Endothelial cell of umbilical vein (primary cell): ENCODE data around the gene MAX. TPM values are rescaled to one million over a fixed set of nuclear protein-coding genes. Genes with fewer than 3 reads are reported as not detected.

Experiments used
- BruUV-seq: library from RNA; stranded (reverse); fragments of 400-500 nt; replicated peaks from 2 replicates; lab custom pipeline; 2021; lab: Mats Ljungman, UMichigan
- CTCF ChIA-PET: fragments of 300-600, 350-600 bp; sonication (Branson Sonifier 250); formaldehyde crosslinking; loops from one replicate; lab custom pipeline; 2021; ENCODE audit warnings: antibody characterized with exemption, inconsistent platforms; lab: Charles Lee
- POLR2A ChIA-PET: fragments of 300-600, 350-600 bp; sonication (Branson Sonifier 250); formaldehyde crosslinking; loops from one replicate; lab custom pipeline; 2021; ENCODE audit warnings: antibody characterized with exemption, inconsistent platforms; lab: Charles Lee
- DNase-seq: peaks from one replicate; pipeline ENCODE4 v3.0.0-alpha.2; 2011; ENCODE audit warnings: low read depth, low spot score
- FAIRE-seq: peaks from 2 replicates; lab custom pipeline; 2011; peaks lifted over from hg19 to GRCh38; lab: Jason Lieb, UNC
- H2AFZ ChIP-seq: 2 replicates; pipeline ENCODE4 v1.6.0; 2012; ENCODE audit warnings: low read depth, low read length, control low read depth, inconsistent platforms
- H3K27ac ChIP-seq: 2 replicates; pipeline ENCODE4 v1.5.1; 2011; ENCODE audit warnings: low read depth, mild to moderate bottlenecking, control low read depth, low read length, moderate library complexity; ENCODE audit not compliant: insufficient read depth
- H3K27me3 ChIP-seq, 2 experiments: 2 replicates each; pipeline versions ENCODE4 v1.6.0 to v1.6.1; 2011; ENCODE audit warnings: low read length in 2 of 2, mixed read lengths in 1 of 2; ENCODE audit not compliant: control insufficient read depth in 2 of 2, insufficient read depth in 2 of 2
- H3K36me3 ChIP-seq, 2 experiments: 2 replicates in 1 of 2; 3 replicates in 1 of 2; pipeline ENCODE4 v1.5.1; 2011; ENCODE audit warnings: low read length in 2 of 2, mild to moderate bottlenecking in 1 of 2, moderate library complexity in 1 of 2; ENCODE audit not compliant: control insufficient read depth in 2 of 2, insufficient read depth in 2 of 2; ENCODE audit errors: extremely low read depth in 1 of 2
- H3K4me1 ChIP-seq: 3 replicates; pipeline ENCODE4 v1.5.1; 2011; ENCODE audit warnings: mild to moderate bottlenecking, low read length; ENCODE audit not compliant: control insufficient read depth, insufficient read depth; ENCODE audit errors: extremely low read depth
- H3K4me2 ChIP-seq: 2 replicates; pipeline ENCODE4 v1.6.1; 2011; ENCODE audit warnings: low read length, control low read depth, mixed read lengths; ENCODE audit not compliant: insufficient read depth
- H3K4me3 ChIP-seq, 3 experiments: fragments of 200-600 bp in 1 of 3; sonication (generic), shearing (Covaris generic) in 1 of 3; replicated peaks in 1 of 3; 2 replicates each; pipeline ENCODE4 v1.5.1; 2011 to 2016; ENCODE audit warnings: control low read depth in 3 of 3, low read length in 3 of 3, mild to moderate bottlenecking in 2 of 3, inconsistent platforms in 1 of 3, low read depth in 1 of 3, moderate library complexity in 1 of 3; ENCODE audit not compliant: insufficient read depth in 1 of 3
- H3K79me2 ChIP-seq: 2 replicates; pipeline ENCODE4 v1.6.0; 2012; ENCODE audit warnings: low read length, inconsistent platforms; ENCODE audit not compliant: control insufficient read depth, insufficient read depth
- H3K9ac ChIP-seq: replicated peaks from 2 replicates; pipeline ENCODE3; 2011; ENCODE audit warnings: low read length, control low read depth; ENCODE audit not compliant: insufficient read depth; ENCODE audit errors: extremely low read depth
- H3K9me1 ChIP-seq: replicated peaks from 3 replicates; pipeline ENCODE4 v1.6.0; 2011; ENCODE audit warnings: mild to moderate bottlenecking, low read length; ENCODE audit not compliant: control insufficient read depth, insufficient read depth; ENCODE audit errors: extremely low read depth
- H3K9me3 ChIP-seq: replicated peaks from 2 replicates; pipeline ENCODE4 v1.5.1; 2012; ENCODE audit warnings: low read length, inconsistent platforms; ENCODE audit not compliant: control insufficient read depth, insufficient read depth
- H4K20me1 ChIP-seq: replicated peaks from 2 replicates; pipeline ENCODE3; 2011; ENCODE audit warnings: mild to moderate bottlenecking, low read length; ENCODE audit not compliant: control insufficient read depth, insufficient read depth; ENCODE audit errors: extremely low read depth
- CTCF ChIP-seq, 2 donors: IDR thresholded peaks; 1 replicate in 1 of 2; 2 replicates in 1 of 2; pipeline ENCODE4 v1.5.1; 2011; ENCODE audit warnings: low read length in 2 of 2, mild to moderate bottlenecking in 2 of 2, moderate library complexity in 2 of 2, control low read depth in 1 of 2, inconsistent platforms in 1 of 2, low read depth in 1 of 2; ENCODE audit not compliant: insufficient read depth in 1 of 2; ENCODE audit errors: extremely low read depth in 1 of 2
- EZH2 ChIP-seq: IDR thresholded peaks from 2 replicates; pipeline ENCODE4 v1.6.1; 2012; ENCODE audit warnings: borderline replicate concordance, low read depth, mild to moderate bottlenecking, moderate library complexity, low read length, inconsistent platforms; ENCODE audit not compliant: severe bottlenecking
- FOS ChIP-seq: IDR thresholded peaks from 2 replicates; pipeline ENCODE4 v1.6.1; 2011; ENCODE audit warnings: mild to moderate bottlenecking, low read length, moderate library complexity, borderline replicate concordance; ENCODE audit not compliant: insufficient read depth
- GATA2 ChIP-seq: IDR thresholded peaks from 2 replicates; pipeline ENCODE4 v1.7.0; 2011; ENCODE audit warnings: low read depth, mild to moderate bottlenecking, moderate library complexity, mixed read lengths, low read length; ENCODE audit not compliant: insufficient read length, insufficient read depth
- JUN ChIP-seq: IDR thresholded peaks from 2 replicates; pipeline ENCODE4 v1.6.1; 2011; ENCODE audit warnings: borderline replicate concordance, low read depth; ENCODE audit not compliant: insufficient read length, insufficient read depth
- MAX ChIP-seq: IDR thresholded peaks from 2 replicates; pipeline ENCODE4 v1.6.1; 2011; ENCODE audit not compliant: insufficient read depth, insufficient read length
- MYC ChIP-seq: IDR thresholded peaks from one replicate; pipeline ENCODE4 v1.6.1; 2011; ENCODE audit warnings: mild to moderate bottlenecking, low read depth, low read length
- POLR2A ChIP-seq: IDR thresholded peaks from 2 replicates; pipeline ENCODE4 v1.6.1; 2012; ENCODE audit warnings: low read depth, mild to moderate bottlenecking, control low read depth, low read length
- POLR2AphosphoS5 ChIP-seq: IDR thresholded peaks from 2 replicates; pipeline ENCODE4 v1.6.1; 2012; ENCODE audit warnings: low read depth, mild to moderate bottlenecking, control low read depth, low read length, moderate library complexity; ENCODE audit not compliant: insufficient read depth
- dilution Hi-C: fragments of 300-500 bp; cut with MboI; formaldehyde crosslinking; loops from one replicate; pipeline ENCODE4 v1.15.0; 2019; ENCODE audit warnings: low sequenced_read_pairs; ENCODE audit not compliant: extremely low pct_ligation_motif_present
- intact Hi-C: fragments of 100-400 bp; cut with micrococcal nuclease; formaldehyde crosslinking; loops from one replicate; pipeline ENCODE4 v1.10.0; 2022
- polyA plus RNA-seq, 4 experiments: library from polyadenylated mRNA; depleted of rRNA in 3 of 4; stranded (reverse) in 3 of 4; unstranded in 1 of 4; fragments of >200 nt; gene quantifications; 2 replicates each; pipeline versions ENCODE4 v1.2.1 to v1.2.3, GENCODE V29; 2011 to 2012; ENCODE audit warnings: missing spikeins in 1 of 4
- total RNA-seq: library from RNA; stranded (reverse); gene quantifications from 2 replicates; pipeline ENCODE4 v1.2.3, GENCODE V29; 2021

MAX gene
- total and polyA plus RNA-seq, 2 donors (not counting 3 experiments of a cell fraction or from before 2014, with no cell fraction given): 70.1 to 79.5 TPM

GRCh38 chr14:65101631-65102440, 481 bp downstream of the MAX start:
- H3K4me2 ChIP-seq: peak overlapping the region; percentile 92
- TSS peak; percentile 19 for BruUV-seq
- peak overlapping the region; percentile 87 to 91 (median 91) for H3K4me3 ChIP-seq
- DNase-seq (no peak), FAIRE-seq (no peak)
- peak overlapping the region; percentile 74 for H3K27ac ChIP-seq
- H3K9me1 ChIP-seq: no peaks in the 10 kb centered on the region
- dilution Hi-C loops: no loop called here
- peak overlapping the region; percentile 94 for H3K9ac ChIP-seq
- peaks cover 45% of the 10 kb centered on the region for H3K79me2 ChIP-seq
- intact Hi-C loops: loop anchor here (1.0 to 5.0 kb wide), 4 partner anchors 27 to 310 kb away; partner anchors contain the start of genes FNTB and FUT8
- H3K27me3 ChIP-seq: no peaks in the 10 kb centered on the region
- peak overlapping the region; percentile 4 for H2AFZ ChIP-seq
- no peaks in the 10 kb centered on the region for H3K9me3 ChIP-seq
- TF ChIP-seq GATA2 (no peak), MAX (no peak), CTCF (IDR thresholded peaks at IDR 0.05; ENCODE audit: extremely low read depth in 1 of 2, insufficient read depth in 1 of 2, low read depth in 1 of 2, low read length in 2 of 2) (no peak), POLR2AphosphoS5 (no peak), FOS (no peak), EZH2 (no peak), MYC (no peak), POLR2A (no peak), JUN (no peak)
- POLR2A ChIA-PET: interaction anchor here (0.5 to 0.6 kb wide), 4 partner anchors 19 to 1194 kb away, joined by 3 to 5 read pairs (median 3); no protein-coding TSS in a partner anchor
- CTCF ChIA-PET: interaction anchor here (0.9 to 1.7 kb wide), 7 partner anchors 10 to 313 kb away, joined by 3 to 6 read pairs (median 4); partner anchors contain the start of gene FNTB
- H4K20me1 ChIP-seq: peaks cover 3% of the 10 kb centered on the region
- peaks cover 0 to 2% of the 10 kb centered on the region in 2 experiments for H3K36me3 ChIP-seq
- peaks cover 35% of the 10 kb centered on the region for H3K4me1 ChIP-seq
